ENCODE results near the gene BORA. TPM values are rescaled to one million over a fixed set of nuclear protein-coding genes. Genes with fewer than 3 reads are reported as not detected.
A peak's percentile ranks its signal among the peaks of the same experiment; 100 is the strongest.

Gene BORA
- 4.2 TPM for polyA plus RNA-seq (2012; ENCODE audit: insufficient read depth, insufficient read length, low read depth)

DNA sequence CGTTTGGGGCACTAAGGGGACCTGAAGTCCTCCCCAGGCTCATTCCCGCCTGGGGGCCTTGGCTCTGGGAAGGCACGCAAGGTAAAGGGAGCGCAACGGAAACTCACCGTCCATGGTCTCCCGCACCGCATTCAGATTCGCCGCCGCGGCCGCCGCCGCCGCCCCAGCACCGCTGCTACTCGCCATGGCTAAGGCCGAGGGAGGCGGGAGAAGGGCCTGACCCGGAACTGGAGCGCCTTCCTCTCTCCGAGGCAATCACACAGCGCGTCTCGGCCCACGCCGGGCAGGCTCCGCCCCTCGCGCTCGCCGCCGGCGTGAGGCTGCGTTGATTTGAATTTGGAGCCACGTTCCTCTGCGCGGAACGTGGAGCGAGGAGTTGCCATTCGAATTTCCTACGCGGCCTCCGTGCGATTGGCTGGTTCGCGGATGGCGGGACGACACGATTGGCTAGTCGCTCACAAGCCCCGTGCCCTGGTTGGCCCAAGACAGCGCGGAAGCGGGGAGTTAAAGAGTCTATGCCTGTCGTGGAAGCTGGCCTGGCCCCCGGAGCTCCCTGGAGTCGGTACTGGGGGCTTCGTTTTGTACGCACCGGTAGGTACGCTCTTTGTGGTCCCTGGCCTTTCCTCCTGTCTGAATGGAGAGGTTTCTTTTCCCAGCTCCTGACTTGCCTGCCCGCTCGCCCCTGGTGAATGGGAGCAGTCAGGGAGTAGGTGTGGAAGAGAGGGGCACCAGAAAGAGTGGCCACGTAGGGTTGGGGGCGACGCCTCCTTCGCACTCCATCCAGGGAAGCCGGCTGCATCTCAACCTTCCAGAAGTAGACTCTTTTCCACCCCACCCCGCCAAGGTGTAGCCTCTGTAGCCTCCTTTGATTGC, at the start of gene BORA, which contains the start of gene MZT1:
BORA (plus strand) TSS at position 507 of the 873 bp plus-strand sequence. CDS start 1,018 bp downstream, outside the sequence.
MZT1 (minus strand) TSS at position 213 of the 873 bp plus-strand sequence; CDS start at position 186, 27 bp downstream.
- H3K9me3 ChIP-seq: no peaks in the 10 kb centered on the region
- H3K36me3 ChIP-seq: no peaks in the 10 kb centered on the region
- peak within 1 kb of the TSS; percentile 84 for H3K4me3 ChIP-seq (ENCODE audit: low read depth, low read length)
- H3K4me1 ChIP-seq: no peaks in the 10 kb centered on the region
- H3K27me3 ChIP-seq: no peaks in the 10 kb centered on the region
- DNase-seq: peak; percentile 96
- TF ChIP-seq, protein P1, sequence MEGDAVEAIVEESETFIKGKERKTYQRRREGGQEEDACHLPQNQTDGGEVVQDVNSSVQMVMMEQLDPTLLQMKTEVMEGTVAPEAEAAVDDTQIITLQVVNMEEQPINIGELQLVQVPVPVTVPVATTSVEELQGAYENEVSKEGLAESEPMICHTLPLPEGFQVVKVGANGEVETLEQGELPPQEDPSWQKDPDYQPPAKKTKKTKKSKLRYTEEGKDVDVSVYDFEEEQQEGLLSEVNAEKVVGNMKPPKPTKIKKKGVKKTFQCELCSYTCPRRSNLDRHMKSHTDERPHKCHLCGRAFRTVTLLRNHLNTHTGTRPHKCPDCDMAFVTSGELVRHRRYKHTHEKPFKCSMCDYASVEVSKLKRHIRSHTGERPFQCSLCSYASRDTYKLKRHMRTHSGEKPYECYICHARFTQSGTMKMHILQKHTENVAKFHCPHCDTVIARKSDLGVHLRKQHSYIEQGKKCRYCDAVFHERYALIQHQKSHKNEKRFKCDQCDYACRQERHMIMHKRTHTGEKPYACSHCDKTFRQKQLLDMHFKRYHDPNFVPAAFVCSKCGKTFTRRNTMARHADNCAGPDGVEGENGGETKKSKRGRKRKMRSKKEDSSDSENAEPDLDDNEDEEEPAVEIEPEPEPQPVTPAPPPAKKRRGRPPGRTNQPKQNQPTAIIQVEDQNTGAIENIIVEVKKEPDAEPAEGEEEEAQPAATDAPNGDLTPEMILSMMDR (IDR thresholded peaks at IDR 0.05; ENCODE audit: low read depth, low read length): no peak

- DNase-seq: no peak
- Histone ChIP-seq H3K4me1 (peaks cover 10% of the 10 kb centered on the region; the same call in 1 of the 2 replicates), H3K36me3 (no peaks in the 10 kb centered on the region), H3K4me3 (ENCODE audit: low read depth, low read length) (no peak overlapping the region), H3K9me3 (no peaks in the 10 kb centered on the region), H3K27me3 (no peaks in the 10 kb centered on the region)
- TF ChIP-seq, protein P1 (IDR thresholded peaks at IDR 0.05; ENCODE audit: low read depth, low read length): no peak
These were observed 49.4 kb upstream of the BORA start for GRCh38 chr13:72678312-72678711.

GRCh38 chr13:72680353-72680752, 47.4 kb upstream of the BORA start:
- Histone ChIP-seq H3K27me3 (no peaks in the 10 kb centered on the region), H3K4me3 (ENCODE audit: low read depth, low read length) (no peak overlapping the region), H3K4me1 (peaks cover 10% of the 10 kb centered on the region; the same call in 1 of the 2 replicates), H3K36me3 (no peaks in the 10 kb centered on the region), H3K9me3 (no peaks in the 10 kb centered on the region)
- DNase-seq: no peak
- TF ChIP-seq, protein P1 (IDR thresholded peaks at IDR 0.05; ENCODE audit: low read depth, low read length): no peak

- H3K27me3 ChIP-seq: no peaks in the 10 kb centered on the region
- H3K4me1 ChIP-seq: no peaks in the 10 kb centered on the region
- no peaks in the 10 kb centered on the region for H3K36me3 ChIP-seq
- no peak overlapping the region for H3K4me3 ChIP-seq (ENCODE audit: low read depth, low read length)
- no peaks in the 10 kb centered on the region for H3K9me3 ChIP-seq
- DNase-seq: no peak
- TF ChIP-seq, protein P1 (IDR thresholded peaks at IDR 0.05; ENCODE audit: low read depth, low read length): no peak
These were observed 41.0 kb upstream of the BORA start for GRCh38 chr13:72686766-72687165.

DNA sequence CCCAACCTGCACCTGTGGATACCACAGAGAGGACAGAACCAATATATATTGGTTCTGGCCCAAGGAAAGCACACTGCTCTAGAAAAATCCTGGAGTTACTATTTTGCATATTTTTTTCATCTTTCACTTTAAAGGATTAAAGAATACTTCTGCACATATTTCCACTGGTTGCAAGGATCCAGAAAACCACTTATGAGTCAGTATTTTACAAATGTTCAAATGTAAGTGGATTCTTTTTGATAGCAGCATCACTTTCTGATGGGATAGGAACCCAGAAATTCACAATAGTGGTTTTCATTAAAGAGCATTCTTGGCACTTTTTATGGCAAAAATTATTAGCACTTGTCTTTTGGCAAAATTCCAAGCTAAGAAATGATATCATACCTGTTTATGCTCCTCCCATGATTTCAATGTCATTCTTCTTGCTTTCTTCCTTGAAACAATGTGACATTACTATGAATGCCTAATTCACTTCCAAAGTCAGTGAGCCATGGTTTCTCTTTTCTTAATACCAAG, 38.5 kb upstream of the BORA start:
- no peaks in the 10 kb centered on the region for H3K4me1 ChIP-seq
- no peaks in the 10 kb centered on the region for H3K36me3 ChIP-seq
- TF ChIP-seq, protein P1 (IDR thresholded peaks at IDR 0.05; ENCODE audit: low read depth, low read length): no peak
- DNase-seq: no peak
- H3K9me3 ChIP-seq: no peaks in the 10 kb centered on the region
- no peaks in the 10 kb centered on the region for H3K27me3 ChIP-seq
- H3K4me3 ChIP-seq (ENCODE audit: low read depth, low read length): no peak overlapping the region
